IMR-90 (cell line): ENCODE measurements around the gene CYB5D1. TPM values are rescaled to one million over a fixed set of nuclear protein-coding genes. Genes with fewer than 3 reads are reported as not detected.
A peak's percentile ranks its signal among the peaks of the same experiment; 100 is the strongest.

Source experiments
- CEBPB ChIP-seq: IDR thresholded peaks from 2 replicates; pipeline ENCODE4 v1.6.1; 2012; ENCODE audit warnings: low read depth, low read length, improper control_type of control experiment
- CTCF ChIP-seq: conservative IDR thresholded peaks from 2 replicates; pipeline ENCODE4 v1.5.1; 2012; ENCODE audit warnings: mild to moderate bottlenecking, low read depth, low read length, improper control_type of control experiment
- FOS ChIP-seq: fragments of 150-350 bp; IDR thresholded peaks from 2 replicates; pipeline ENCODE4 v1.6.1; 2016; ENCODE audit warnings: low read depth, low read length
- RCOR1 ChIP-seq: IDR thresholded peaks from 2 replicates; pipeline ENCODE4 v1.6.1; 2012; ENCODE audit warnings: mild to moderate bottlenecking, low read length, improper control_type of control experiment; ENCODE audit not compliant: insufficient replicate concordance
- polyA plus RNA-seq, 3 experiments: library from polyadenylated mRNA; depleted of rRNA; stranded (reverse); fragments of >200 nt; gene quantifications; 2 replicates each; pipeline ENCODE4 v1.2.3, GENCODE V29; 2012; ENCODE audit warnings: low replicate concordance in 1 of 3
- total RNA-seq: library from RNA; depleted of rRNA; stranded (reverse); fragments of >200 nt; gene quantifications from 2 replicates; pipeline ENCODE4 v1.2.3, GENCODE V29; 2012

CYB5D1 gene
- total and polyA plus RNA-seq, 2 of the 4 experiments (the other 2 are of a cell fraction), result 8.8 to 10.8 TPM

GRCh38 chr17:7834957-7835813 is 22.6 kb upstream of the CYB5D1 start (continued):
- peak; percentile 79 for TF ChIP-seq CTCF
- TF ChIP-seq CEBPB, result peak; percentile 27; the same call in 1 of the 2 replicates
- TF ChIP-seq FOS, result no peak
- TF ChIP-seq RCOR1, result no peak
